ENCODE results near the gene SMPDL3B. TPM values are rescaled to one million over a fixed set of nuclear protein-coding genes. Genes with fewer than 3 reads are reported as not detected.

Gene SMPDL3B
- total RNA-seq, 1 experiment from 2014 or later: 51.3 TPM

GRCh38 chr1:27912429-27912828 lies 22.4 kb upstream of the SMPDL3B start:
- Histone ChIP-seq H2AK5ac (ENCODE audit: insufficient read length, low read length) (no peak overlapping the region), H3K56ac (ENCODE audit: insufficient read length, low read depth, low read length) (no peak overlapping the region), H3K79me1 (ENCODE audit: insufficient read depth, low read depth, low read length, poor library complexity, severe bottlenecking) (no peaks in the 10 kb centered on the region), H4K5ac (ENCODE audit: insufficient read length, low read depth, low read length) (no peak overlapping the region), H3K9ac (ENCODE audit: extremely low read depth, insufficient read length, low read length) (no peak overlapping the region), H3K18ac (ENCODE audit: insufficient read length, low read depth, low read length) (no peak overlapping the region), H4K8ac (replicated peaks; ENCODE audit: insufficient read length, low read depth, low read length) (no peak overlapping the region), H2BK20ac (ENCODE audit: low read depth, low read length, poor library complexity, severe bottlenecking) (no peak overlapping the region), H2BK120ac (ENCODE audit: low read depth, low read length, poor library complexity, severe bottlenecking) (no peak overlapping the region), H2BK15ac (ENCODE audit: low read depth, low read length) (no peak overlapping the region), H2BK5ac (ENCODE audit: insufficient read length, low read length) (no peak overlapping the region), H4K91ac (ENCODE audit: insufficient read length, low read depth, low read length) (no peak overlapping the region), H3K4me2 (ENCODE audit: insufficient read depth, insufficient read length, low read length) (no peak overlapping the region), H3K23ac (ENCODE audit: insufficient read length, low read depth, low read length) (no peak overlapping the region), H3K79me2 (ENCODE audit: insufficient read depth, low read length) (no peaks in the 10 kb centered on the region), H3T11ph (ENCODE audit: low read length) (no peak overlapping the region), H3K27me3 (ENCODE audit: insufficient read depth, low read length) (no peaks in the 10 kb centered on the region), H3K23me2 (ENCODE audit: insufficient read length, low read depth, low read length, poor library complexity, severe bottlenecking) (no peaks in the 10 kb centered on the region), H3K9me3 (ENCODE audit: control insufficient read depth, low read depth, low read length) (no peaks in the 10 kb centered on the region), H2BK12ac (ENCODE audit: insufficient read length, low read depth, low read length) (no peak overlapping the region), H3K4me1 (ENCODE audit: insufficient read depth, low read length) (no peaks in the 10 kb centered on the region), H3K14ac (ENCODE audit: insufficient read depth, low read length) (no peak overlapping the region), H4K20me1 (ENCODE audit: control insufficient read depth, insufficient read depth, insufficient read length) (no peaks in the 10 kb centered on the region), H3K4ac (ENCODE audit: low read depth, low read length) (no peak overlapping the region), H3K27ac (ENCODE audit: insufficient read length, low read depth, low read length) (no peak overlapping the region), H2AFZ (ENCODE audit: low read length) (no peak overlapping the region)
- Mint-ChIP-seq H3K4me1 (peaks cover 0 to 2% of the 10 kb centered on the region in 2 experiments; a peak in 2 of 4 replicates), H3K27ac (no peak overlapping the region), H3K36me3 (ENCODE audit: insufficient read depth in 1 of 3, low read depth in 3 of 3) (peaks cover 14 to 59% (median 44%) of the 10 kb centered on the region in 3 experiments), H3K9me3 (peaks cover 5 to 17% of the 10 kb centered on the region in 2 experiments; a peak in 4 of 5 replicates), H3K27me3 (ENCODE audit: low read depth) (peaks cover 24% of the 10 kb centered on the region), H3K4me3 (peak overlapping the region; percentile 31 to 37; a peak in 3 of 5 replicates)
- DNase-seq: no peak
- WGBS (ENCODE audit: extremely low coverage, insufficient read length, low lambda C conversion rate): no CpG with 5 or more reads among the region's 1 CpG
- TF ChIP-seq CTCF (conservative IDR thresholded peaks at IDR 0.05): no peak
